Erythroblast (primary cell): ENCODE data around the gene TTLL5.

Source experiments
- GATA1 ChIP-seq: IDR thresholded peaks from 2 replicates; pipeline ENCODE4 v1.6.1; 2011; ENCODE audit warnings: low read depth, mild to moderate bottlenecking, control low read depth, low read length, moderate library complexity
- POLR2A ChIP-seq: IDR thresholded peaks from 2 replicates; pipeline ENCODE4 v1.6.1; 2011; ENCODE audit warnings: mild to moderate bottlenecking, low read length

- TF ChIP-seq POLR2A (no peak), GATA1 (no peak)
These were observed 812 bp upstream of the TTLL5 start for GRCh38 chr14:75660238-75660629.
